Hepatocyte (in vitro differentiated cells): ENCODE measurements around the gene LRRC4C.

ENCODE experiments used
- CTCF ChIP-seq: fragments of 200-600 bp; sonication (generic); IDR thresholded peaks from 2 replicates; pipeline ENCODE4 v1.5.1; 2016; ENCODE audit warnings: antibody characterized with exemption, mild to moderate bottlenecking; ENCODE audit not compliant: poor library complexity
- EZH2 ChIP-seq: fragments of 200-600 bp; sonication (generic); IDR thresholded peaks from 2 replicates; pipeline ENCODE4 v1.6.1; 2016; ENCODE audit warnings: antibody characterized with exemption, mild to moderate bottlenecking, borderline replicate concordance
- EZH2phosphoT487 ChIP-seq: fragments of 200-600 bp; sonication (generic); IDR thresholded peaks from one replicate; pipeline ENCODE4 v1.6.1; 2018; ENCODE audit warnings: antibody characterized with exemption, mild to moderate bottlenecking, low read depth, moderate library complexity; ENCODE audit not compliant: unreplicated experiment, severe bottlenecking

- no peak for TF ChIP-seq CTCF
- TF ChIP-seq EZH2 = no peak
- TF ChIP-seq EZH2phosphoT487 = no peak
These were observed 455.8 kb downstream of the LRRC4C start for GRCh38 chr11:41003339-41004282.
